ENCODE results near the gene IRF7.

IRF7 gene

GRCh38 chr11:640021-640706, 24.4 kb upstream of the IRF7 start:
- Histone ChIP-seq H3K79me2 (ENCODE audit: low read length) (no peaks in the 10 kb centered on the region), H3K4me2 (ENCODE audit: low read length) (no peak overlapping the region), H3K9ac (ENCODE audit: low read length) (no peak overlapping the region), H3K4me3 (ENCODE audit: low read length) (no peak overlapping the region), H3K27ac (ENCODE audit: low read length) (no peak overlapping the region), H3K36me3 (replicated peaks; ENCODE audit: low read depth, low read length) (peaks cover 10% of the 10 kb centered on the region), H2AFZ (ENCODE audit: low read depth, low read length) (no peak overlapping the region), H4K20me1 (ENCODE audit: insufficient read depth, low read length) (no peaks in the 10 kb centered on the region), H3K27me3 (ENCODE audit: low read depth, low read length) (no peaks in the 10 kb centered on the region), H3K4me1 (ENCODE audit: low read length) (no peaks in the 10 kb centered on the region), H3K9me3 (ENCODE audit: insufficient read depth, low read length) (no peaks in the 10 kb centered on the region)
- no peak for TF ChIP-seq EZH2phosphoT487 (IDR thresholded peaks at IDR 0.05; ENCODE audit: low read depth)
- no peak for TF ChIP-seq CTCF (IDR thresholded peaks at IDR 0.05; ENCODE audit: low read depth, low read length)

GRCh38 chr11:639332-639955, 23.7 kb upstream of the IRF7 start:
- Histone ChIP-seq H2AFZ (ENCODE audit: low read depth, low read length) (no peak overlapping the region), H3K4me1 (ENCODE audit: low read length) (no peaks in the 10 kb centered on the region), H3K4me3 (ENCODE audit: low read length) (no peak overlapping the region), H3K9me3 (ENCODE audit: insufficient read depth, low read length) (no peaks in the 10 kb centered on the region), H3K36me3 (replicated peaks; ENCODE audit: low read depth, low read length) (peaks cover 10% of the 10 kb centered on the region), H3K27me3 (ENCODE audit: low read depth, low read length) (no peaks in the 10 kb centered on the region), H3K79me2 (ENCODE audit: low read length) (no peaks in the 10 kb centered on the region), H4K20me1 (ENCODE audit: insufficient read depth, low read length) (no peaks in the 10 kb centered on the region), H3K27ac (ENCODE audit: low read length) (no peak overlapping the region), H3K9ac (ENCODE audit: low read length) (no peak overlapping the region), H3K4me2 (ENCODE audit: low read length) (no peak overlapping the region)
- no peak for TF ChIP-seq CTCF (IDR thresholded peaks at IDR 0.05; ENCODE audit: low read depth, low read length)
- TF ChIP-seq EZH2phosphoT487 (IDR thresholded peaks at IDR 0.05; ENCODE audit: low read depth) = no peak

- Histone ChIP-seq H2AFZ (ENCODE audit: low read depth, low read length) (no peak overlapping the region), H3K4me1 (ENCODE audit: low read length) (no peaks in the 10 kb centered on the region), H3K9me3 (ENCODE audit: insufficient read depth, low read length) (no peaks in the 10 kb centered on the region), H3K27me3 (ENCODE audit: low read depth, low read length) (no peaks in the 10 kb centered on the region), H3K4me3 (ENCODE audit: low read length) (no peak overlapping the region), H3K4me2 (ENCODE audit: low read length) (no peak overlapping the region), H3K9ac (ENCODE audit: low read length) (no peak overlapping the region), H3K36me3 (replicated peaks; ENCODE audit: low read depth, low read length) (peaks cover 7% of the 10 kb centered on the region), H3K79me2 (ENCODE audit: low read length) (no peaks in the 10 kb centered on the region), H3K27ac (ENCODE audit: low read length) (no peak overlapping the region), H4K20me1 (ENCODE audit: insufficient read depth, low read length) (no peaks in the 10 kb centered on the region)
- TF ChIP-seq CTCF (IDR thresholded peaks at IDR 0.05; ENCODE audit: low read depth, low read length) (no peak), EZH2phosphoT487 (IDR thresholded peaks at IDR 0.05; ENCODE audit: low read depth) (no peak)
These were observed 23.0 kb upstream of the IRF7 start for GRCh38 chr11:638631-639331.
